ENCODE results near the gene CHST13.

DNA sequence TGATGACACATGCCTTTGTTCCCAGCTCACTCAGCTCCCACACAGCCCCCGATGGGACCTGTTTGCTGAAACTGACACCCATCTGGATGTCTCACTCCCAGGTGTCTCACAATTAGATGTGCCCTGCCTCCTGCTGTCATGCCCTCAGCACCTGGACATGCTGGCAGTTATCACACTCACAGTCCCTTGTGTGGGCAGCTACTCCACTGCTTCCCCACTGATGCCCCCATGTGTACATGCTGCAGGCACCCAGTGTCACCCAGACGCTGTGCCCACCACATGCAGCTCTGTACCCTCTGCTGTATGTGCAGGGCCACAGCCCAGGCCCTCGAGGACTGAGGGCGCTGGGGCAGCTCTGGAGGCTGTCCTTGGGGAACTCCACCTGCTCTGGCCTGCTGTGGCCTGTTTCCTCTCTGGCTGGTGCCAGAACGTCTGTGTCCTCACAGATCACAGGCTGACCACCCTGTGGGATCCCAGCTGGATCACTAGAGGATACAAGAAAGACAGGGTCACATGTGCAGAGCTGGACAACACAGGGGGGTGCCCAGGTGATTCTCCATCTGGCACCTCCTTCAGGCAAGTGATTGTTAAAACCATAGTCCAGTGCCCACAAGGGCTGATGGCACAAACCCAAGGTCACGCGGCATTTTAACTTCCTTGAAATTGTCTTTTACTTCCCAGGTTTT lies 20.8 kb downstream of the CHST13 start:
- TF ChIP-seq, protein P1, sequence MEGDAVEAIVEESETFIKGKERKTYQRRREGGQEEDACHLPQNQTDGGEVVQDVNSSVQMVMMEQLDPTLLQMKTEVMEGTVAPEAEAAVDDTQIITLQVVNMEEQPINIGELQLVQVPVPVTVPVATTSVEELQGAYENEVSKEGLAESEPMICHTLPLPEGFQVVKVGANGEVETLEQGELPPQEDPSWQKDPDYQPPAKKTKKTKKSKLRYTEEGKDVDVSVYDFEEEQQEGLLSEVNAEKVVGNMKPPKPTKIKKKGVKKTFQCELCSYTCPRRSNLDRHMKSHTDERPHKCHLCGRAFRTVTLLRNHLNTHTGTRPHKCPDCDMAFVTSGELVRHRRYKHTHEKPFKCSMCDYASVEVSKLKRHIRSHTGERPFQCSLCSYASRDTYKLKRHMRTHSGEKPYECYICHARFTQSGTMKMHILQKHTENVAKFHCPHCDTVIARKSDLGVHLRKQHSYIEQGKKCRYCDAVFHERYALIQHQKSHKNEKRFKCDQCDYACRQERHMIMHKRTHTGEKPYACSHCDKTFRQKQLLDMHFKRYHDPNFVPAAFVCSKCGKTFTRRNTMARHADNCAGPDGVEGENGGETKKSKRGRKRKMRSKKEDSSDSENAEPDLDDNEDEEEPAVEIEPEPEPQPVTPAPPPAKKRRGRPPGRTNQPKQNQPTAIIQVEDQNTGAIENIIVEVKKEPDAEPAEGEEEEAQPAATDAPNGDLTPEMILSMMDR (IDR thresholded peaks at IDR 0.05; ENCODE audit: extremely low read depth in 1 of 2, insufficient read depth in 1 of 2, low read depth in 1 of 2, low read length in 2 of 2) = no peak
- TF ChIP-seq POLR2A (IDR thresholded peaks at IDR 0.05; ENCODE audit: low read depth, low read length) = no peak
- no peak for TF ChIP-seq MYC (IDR thresholded peaks at IDR 0.05; ENCODE audit: low read depth, low read length)
- no peak for TF ChIP-seq EZH2 (IDR thresholded peaks at IDR 0.05; ENCODE audit: borderline replicate concordance, low read depth, low read length, severe bottlenecking)
- TF ChIP-seq POLR2AphosphoS5 (IDR thresholded peaks at IDR 0.05; ENCODE audit: insufficient read depth, low read depth, low read length) = no peak

Measured in endothelial cell of umbilical vein (primary cell).